Smooth muscle cell (in vitro differentiated cells): ENCODE results near the gene CLDN19. TPM values are rescaled to one million over a fixed set of nuclear protein-coding genes. Genes with fewer than 3 reads are reported as not detected.

Experiments used
- DNase-seq: peaks from one replicate; lab custom pipeline; 2025; ENCODE audit not compliant: unreplicated experiment; lab: John Stamatoyannopoulos, UW
- H2AFZ ChIP-seq: fragments of 200-600 bp; sonication (generic); 2 replicates; pipeline ENCODE4 v1.6.0; 2016; ENCODE audit warnings: antibody characterized with exemption, low read depth, mild to moderate bottlenecking
- H3F3A ChIP-seq: fragments of 200-600 bp; sonication (generic); 2 replicates; pipeline ENCODE4 v1.6.0; 2017; ENCODE audit warnings: antibody characterized with exemption, low read depth
- H3K27ac ChIP-seq: fragments of 200-600 bp; sonication (generic); 2 replicates; pipeline ENCODE4 v1.5.1; 2016; ENCODE audit warnings: low read depth, mild to moderate bottlenecking
- H3K27me3 ChIP-seq: fragments of 200-600 bp; sonication (generic); 2 replicates; pipeline ENCODE4 v1.6.1; 2016; ENCODE audit warnings: low read depth, mild to moderate bottlenecking
- H3K36me3 ChIP-seq: fragments of 200-600 bp; sonication (generic); 2 replicates; pipeline ENCODE4 v1.5.1; 2016; ENCODE audit warnings: low read depth
- H3K4me1 ChIP-seq: fragments of 200-600 bp; sonication (generic); 2 replicates; pipeline ENCODE4 v1.5.1; 2016; ENCODE audit warnings: low read depth
- H3K4me2 ChIP-seq: fragments of 200-600 bp; sonication (generic); 2 replicates; pipeline ENCODE4 v1.6.0; 2016; ENCODE audit warnings: mild to moderate bottlenecking
- H3K4me3 ChIP-seq: fragments of 200-600 bp; sonication (generic); 2 replicates; pipeline ENCODE4 v1.5.1; 2016; ENCODE audit warnings: mild to moderate bottlenecking
- H3K79me2 ChIP-seq: fragments of 200-600 bp; sonication (generic); 2 replicates; pipeline ENCODE4 v1.6.0; 2016; ENCODE audit warnings: low read depth, mild to moderate bottlenecking
- H3K9ac ChIP-seq: fragments of 200-600 bp; sonication (generic); 2 replicates; pipeline ENCODE4 v1.6.0; 2016; ENCODE audit warnings: low read depth
- H3K9me3 ChIP-seq: fragments of 200-600 bp; sonication (generic); replicated peaks from 2 replicates; pipeline ENCODE4 v1.5.1; 2016; ENCODE audit warnings: low read depth
- H4K20me1 ChIP-seq: fragments of 200-600 bp; sonication (generic); 2 replicates; pipeline ENCODE4 v1.6.0; 2016; ENCODE audit warnings: low read depth
- WGBS: methylation state at CpG from one replicate; pipeline ENCODE4 v1.1.7; 2016; ENCODE audit warnings: low lambda C conversion rate; 5-methylcytosine and 5-hydroxymethylcytosine counted together
- polyA plus RNA-seq: library from polyadenylated mRNA; unstranded; fragments of >200 nt; fragmentation: Nextera tagmentation; extraction: Ambion mirVana; gene quantifications from 2 replicates; pipeline ENCODE4 v1.2.1, GENCODE V29; 2016
- total RNA-seq: library from RNA; depleted of rRNA; stranded (reverse); fragments of >200 nt; gene quantifications from 2 replicates; pipeline ENCODE4 v1.2.3, GENCODE V29; 2014
- TF ChIP-seq, protein P1 (sequence below): fragments of 200-600 bp; sonication (generic); IDR thresholded peaks from 2 replicates; pipeline ENCODE4 v1.5.1; 2017; ENCODE audit warnings: borderline replicate concordance, mild to moderate bottlenecking, antibody characterized with exemption; ENCODE audit not compliant: insufficient read depth, poor library complexity, severe bottlenecking

Gene CLDN19
- total and polyA plus RNA-seq, 2 experiments from 2014 or later = 0.67 to 2.4 TPM

DNA sequence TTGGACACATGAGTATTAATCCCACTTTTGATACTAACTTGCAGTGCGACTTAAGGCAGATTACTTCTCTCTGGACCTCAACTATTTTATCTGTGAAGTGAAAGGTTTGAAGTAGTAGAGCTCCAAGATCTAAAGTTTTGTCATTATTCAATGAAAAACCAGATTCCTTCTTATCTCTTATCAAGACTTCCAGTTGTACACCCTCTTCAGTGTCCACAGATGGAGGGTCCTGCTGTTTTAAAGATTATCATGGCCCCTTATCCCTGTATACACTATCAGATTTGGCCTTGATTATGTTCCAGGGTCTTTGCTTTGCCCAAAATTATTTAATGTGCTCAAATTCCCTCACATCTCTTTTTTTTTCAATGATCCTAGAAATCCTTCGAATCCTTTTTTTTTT is 28.1 kb upstream of the CLDN19 start:
- no peaks in the 10 kb centered on the region for H3K27me3 ChIP-seq
- H3K4me2 ChIP-seq = peak overlapping the region; percentile 92
- peak overlapping the region; percentile 79 for H3K9ac ChIP-seq
- H3K79me2 ChIP-seq = peaks cover 87% of the 10 kb centered on the region
- no peaks in the 10 kb centered on the region for H3K36me3 ChIP-seq
- peaks cover 9% of the 10 kb centered on the region for H3K4me1 ChIP-seq
- TF ChIP-seq, protein P1, sequence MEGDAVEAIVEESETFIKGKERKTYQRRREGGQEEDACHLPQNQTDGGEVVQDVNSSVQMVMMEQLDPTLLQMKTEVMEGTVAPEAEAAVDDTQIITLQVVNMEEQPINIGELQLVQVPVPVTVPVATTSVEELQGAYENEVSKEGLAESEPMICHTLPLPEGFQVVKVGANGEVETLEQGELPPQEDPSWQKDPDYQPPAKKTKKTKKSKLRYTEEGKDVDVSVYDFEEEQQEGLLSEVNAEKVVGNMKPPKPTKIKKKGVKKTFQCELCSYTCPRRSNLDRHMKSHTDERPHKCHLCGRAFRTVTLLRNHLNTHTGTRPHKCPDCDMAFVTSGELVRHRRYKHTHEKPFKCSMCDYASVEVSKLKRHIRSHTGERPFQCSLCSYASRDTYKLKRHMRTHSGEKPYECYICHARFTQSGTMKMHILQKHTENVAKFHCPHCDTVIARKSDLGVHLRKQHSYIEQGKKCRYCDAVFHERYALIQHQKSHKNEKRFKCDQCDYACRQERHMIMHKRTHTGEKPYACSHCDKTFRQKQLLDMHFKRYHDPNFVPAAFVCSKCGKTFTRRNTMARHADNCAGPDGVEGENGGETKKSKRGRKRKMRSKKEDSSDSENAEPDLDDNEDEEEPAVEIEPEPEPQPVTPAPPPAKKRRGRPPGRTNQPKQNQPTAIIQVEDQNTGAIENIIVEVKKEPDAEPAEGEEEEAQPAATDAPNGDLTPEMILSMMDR = no peak
- H3K4me3 ChIP-seq = peak overlapping the region; percentile 79
- no peak overlapping the region for H2AFZ ChIP-seq
- DNase-seq = no peak
- peaks cover 46% of the 10 kb centered on the region for H4K20me1 ChIP-seq
- H3K27ac ChIP-seq = no peak overlapping the region
- WGBS = 83% methylated on average over 2 of the region's 2 CpGs
- peaks cover 7% of the 10 kb centered on the region for H3F3A ChIP-seq
- no peaks in the 10 kb centered on the region for H3K9me3 ChIP-seq

DNA sequence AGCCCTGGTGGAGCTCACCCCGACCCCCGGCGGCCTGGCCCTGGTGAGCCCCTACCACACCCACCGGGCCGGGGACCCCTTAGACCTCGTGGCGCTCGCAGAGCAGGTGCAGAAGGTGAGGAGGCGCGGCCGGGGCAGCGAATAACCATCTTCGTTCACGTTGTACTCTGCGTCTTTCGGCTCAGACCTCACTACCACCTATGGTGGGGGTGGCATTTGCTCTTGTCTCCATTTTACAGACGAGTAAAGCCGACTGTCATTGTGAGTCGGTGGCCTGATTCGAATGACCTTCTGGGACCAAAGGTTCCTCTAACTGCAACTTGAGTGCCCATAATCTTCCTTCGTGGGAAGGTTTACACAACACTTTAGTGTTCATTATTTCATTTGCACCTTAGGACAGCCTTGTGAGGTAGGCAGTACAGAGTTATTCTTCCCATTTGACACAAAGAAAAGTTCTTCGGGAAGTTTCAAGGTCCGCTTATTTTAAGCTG is 27.5 kb upstream of the CLDN19 start:
- TF ChIP-seq, protein P1 = no peak
- peak overlapping the region; percentile 79 for H3K4me3 ChIP-seq
- H3K4me2 ChIP-seq = peak overlapping the region; percentile 92
- no peaks in the 10 kb centered on the region for H3K27me3 ChIP-seq
- peaks cover 91% of the 10 kb centered on the region for H3K79me2 ChIP-seq
- H3K27ac ChIP-seq = peak overlapping the region; percentile 50
- DNase-seq = no peak
- H4K20me1 ChIP-seq = peaks cover 46% of the 10 kb centered on the region
- H3K36me3 ChIP-seq = no peaks in the 10 kb centered on the region
- peaks cover 9% of the 10 kb centered on the region for H3K4me1 ChIP-seq
- H3F3A ChIP-seq = peaks cover 7% of the 10 kb centered on the region
- peak overlapping the region; percentile 79 for H3K9ac ChIP-seq
- peak overlapping the region; percentile 68 for H2AFZ ChIP-seq
- WGBS = 10% methylated on average over 13 of the region's 23 CpGs
- no peaks in the 10 kb centered on the region for H3K9me3 ChIP-seq

DNA sequence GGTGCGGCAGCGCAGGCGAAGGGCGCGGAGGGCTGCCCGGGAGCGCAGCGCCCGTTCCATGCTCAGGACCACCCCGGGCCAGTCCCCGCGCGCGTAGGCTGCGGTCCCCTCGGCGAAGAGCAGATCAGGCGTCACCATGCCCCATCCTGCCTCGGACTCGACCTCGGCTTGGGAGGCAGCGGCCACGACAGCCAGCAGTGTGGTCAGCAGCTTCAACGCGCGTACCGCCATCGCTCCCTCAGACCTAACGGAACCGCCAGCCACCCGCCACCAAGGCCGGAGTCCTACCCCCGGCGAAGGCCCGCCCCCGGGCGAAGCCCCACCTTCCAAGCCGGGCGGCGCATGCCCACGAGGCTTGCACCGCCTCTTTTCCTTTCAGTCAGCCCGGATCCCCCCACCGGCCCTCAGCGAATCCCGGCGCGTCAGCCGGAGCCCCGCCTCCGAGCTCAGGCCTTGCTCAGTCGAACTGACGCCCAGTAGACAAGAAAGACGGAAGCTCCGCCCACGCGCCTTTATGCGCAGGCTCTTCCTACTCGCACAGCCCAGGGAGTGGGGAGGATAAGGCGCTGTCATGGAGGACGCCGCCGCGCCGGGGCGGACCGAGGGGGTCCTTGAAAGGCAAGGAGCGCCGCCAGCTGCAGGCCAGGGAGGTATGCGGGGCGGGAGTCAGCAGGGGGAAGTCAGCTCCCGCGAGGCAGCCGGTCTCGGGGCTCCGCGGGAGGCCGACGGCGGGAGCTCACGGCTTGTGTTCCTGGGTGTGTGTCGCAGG is 26.9 kb upstream of the CLDN19 start, which contains the start of the genes C1orf50 and P3H1:
Gene C1orf50 (plus strand): TSS at position 509 of the 769 bp plus-strand sequence. CDS start 63 bp downstream, at position 572.
Gene P3H1 (minus strand): TSS at position 288 of the 769 bp plus-strand sequence. CDS start 57 bp downstream, at position 231.
- peak within 1 kb of the TSS; percentile 74 for H3K27ac ChIP-seq
- no peaks in the 10 kb centered on the region for H3K27me3 ChIP-seq
- H3K4me1 ChIP-seq = peaks cover 9% of the 10 kb centered on the region
- peak within 1 kb of the TSS; percentile 98 for H3K4me2 ChIP-seq
- H3F3A ChIP-seq = peaks cover 7% of the 10 kb centered on the region
- peaks cover 92% of the 10 kb centered on the region for H3K79me2 ChIP-seq
- peak within 1 kb of the TSS; percentile 88 for H3K9ac ChIP-seq
- peaks cover 47% of the 10 kb centered on the region for H4K20me1 ChIP-seq
- H2AFZ ChIP-seq = peak within 1 kb of the TSS; percentile 68
- no peaks in the 10 kb centered on the region for H3K9me3 ChIP-seq
- peak within 1 kb of the TSS; percentile 79 for H3K4me3 ChIP-seq
- WGBS = 1% methylated on average over 68 of the region's 82 CpGs
- no peaks in the 10 kb centered on the region for H3K36me3 ChIP-seq
- TF ChIP-seq, protein P1 = no peak
- DNase-seq = peak; percentile 97
